GM18870 (cell line): Measurements from ENCODE around the gene SMIM38.

Source experiments
- ATAC-seq: cut with Tn5 transposase; IDR thresholded peaks from one replicate; pipeline ENCODE4 v1.9.1; 2021; ENCODE audit warnings: moderate library complexity; ENCODE audit not compliant: unreplicated experiment

SMIM38 gene

GRCh38 chr11:69157822-69158231 lies 2.1 kb downstream of the SMIM38 start:
- ATAC-seq, result no peak

GRCh38 chr11:69158301-69159149 lies 2.8 kb downstream of the SMIM38 start:
- ATAC-seq, result no peak

GRCh38 chr11:69159150-69159852 lies 3.6 kb downstream of the SMIM38 start:
- no peak for ATAC-seq

- no peak for ATAC-seq
Observed at GRCh38 chr11:69160296-69161116, 4.8 kb downstream of the SMIM38 start.

DNA sequence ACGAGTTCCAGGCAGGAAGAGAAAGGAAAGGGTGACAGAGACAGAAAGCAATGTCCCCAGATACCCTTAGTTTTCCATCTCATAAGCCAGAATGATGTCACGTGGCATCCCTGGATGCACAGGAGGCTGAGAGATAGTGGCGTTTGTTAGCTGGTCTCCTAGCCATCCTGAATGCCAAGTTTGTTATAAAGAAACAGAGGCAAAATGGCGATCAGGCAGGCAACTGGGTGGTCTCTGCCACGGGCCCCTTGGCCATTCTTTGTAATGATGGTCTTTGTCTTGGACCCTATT lies 5.3 kb downstream of the SMIM38 start:
- ATAC-seq, result no peak

- ATAC-seq, result no peak
Observed at GRCh38 chr11:69162505-69162904, 6.8 kb downstream of the SMIM38 start.

- no peak for ATAC-seq
Observed at GRCh38 chr11:69163842-69164241, 8.1 kb downstream of the SMIM38 start.

- no peak for ATAC-seq
Observed at GRCh38 chr11:69164824-69165223, 9.1 kb downstream of the SMIM38 start.

GRCh38 chr11:69165775-69166174 lies 10.0 kb downstream of the SMIM38 start:
- no peak for ATAC-seq

DNA sequence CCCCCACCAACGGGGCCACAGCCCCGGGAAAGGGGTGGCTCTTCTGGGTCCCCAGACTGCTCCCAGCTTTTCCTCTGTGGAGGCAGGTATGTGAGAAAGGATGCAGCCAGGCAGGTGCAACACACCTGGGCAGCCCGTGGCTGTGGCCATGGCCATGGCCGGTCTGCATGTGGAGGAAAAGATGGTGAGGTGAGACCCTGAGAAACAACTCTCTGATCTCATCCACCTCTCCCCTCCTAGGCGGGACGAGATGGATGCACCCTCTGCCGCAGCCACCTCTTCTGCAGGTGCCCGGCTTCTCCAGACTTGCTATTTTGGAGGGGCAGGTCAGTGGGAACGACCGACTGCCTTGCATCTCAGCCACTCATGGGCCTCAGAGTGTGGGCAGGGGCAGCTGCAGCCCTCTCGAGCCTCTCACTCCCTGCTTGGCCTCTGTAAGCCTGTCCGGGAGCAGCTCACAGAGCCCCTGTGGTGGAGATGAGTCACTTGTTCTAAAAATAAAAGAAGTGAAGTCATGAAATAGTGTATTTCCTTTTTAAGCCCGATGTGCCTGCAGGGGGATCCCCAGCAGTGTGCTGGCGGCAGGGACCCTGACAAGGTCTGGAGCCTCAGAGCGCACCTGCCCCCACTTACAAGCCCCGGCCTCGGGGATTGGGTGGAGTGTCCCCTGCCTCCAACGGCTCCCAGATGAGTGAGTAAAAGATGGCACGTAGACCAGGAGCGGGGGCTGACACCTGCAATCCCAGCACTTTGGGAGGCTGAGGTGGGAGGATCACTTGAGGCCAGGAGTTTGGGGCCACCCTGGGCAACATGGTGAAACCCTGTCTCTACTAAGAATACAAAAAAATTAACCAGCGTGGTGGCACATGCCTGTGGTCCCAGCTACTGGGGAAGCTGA lies 10.7 kb downstream of the SMIM38 start:
- ATAC-seq, result peak; percentile 86

DNA sequence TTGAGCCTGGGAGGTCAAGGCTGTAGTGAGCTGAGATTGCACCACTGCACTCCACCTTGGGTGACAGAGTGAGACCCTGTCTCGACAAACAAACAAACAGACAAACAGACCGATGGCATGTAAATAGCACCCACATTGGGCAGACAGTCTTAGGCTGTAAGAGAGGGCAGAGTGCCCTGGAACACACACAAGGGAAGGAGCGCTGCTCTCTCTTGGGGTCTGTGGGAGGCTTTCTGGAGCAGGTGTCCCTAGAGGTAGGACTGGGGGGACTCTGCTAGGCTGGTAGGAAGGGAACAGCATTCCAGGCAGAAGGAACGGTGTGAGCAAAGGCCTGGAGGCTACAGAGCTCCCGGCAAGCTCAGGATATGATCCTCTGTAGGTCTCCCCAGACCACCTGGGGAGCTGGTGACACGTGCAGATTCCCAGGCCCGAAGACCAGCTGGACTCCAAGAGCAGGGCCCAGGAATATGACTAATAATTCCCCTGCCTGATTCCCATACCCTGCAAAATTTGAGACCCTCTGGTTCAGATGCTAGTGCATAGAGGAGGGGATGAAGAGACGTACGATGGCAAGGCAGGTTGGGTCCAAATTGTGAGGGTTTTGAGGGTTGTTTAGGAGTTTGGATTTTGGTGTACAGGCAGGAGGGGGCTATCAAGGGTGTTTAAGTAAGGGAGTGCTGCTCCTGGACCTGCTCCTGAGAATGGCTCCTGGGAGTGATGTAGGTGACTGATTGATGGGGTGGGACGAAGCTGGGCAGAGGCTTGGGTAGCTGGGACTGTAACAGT lies 11.6 kb downstream of the SMIM38 start:
- ATAC-seq, result peak; percentile 19

DNA sequence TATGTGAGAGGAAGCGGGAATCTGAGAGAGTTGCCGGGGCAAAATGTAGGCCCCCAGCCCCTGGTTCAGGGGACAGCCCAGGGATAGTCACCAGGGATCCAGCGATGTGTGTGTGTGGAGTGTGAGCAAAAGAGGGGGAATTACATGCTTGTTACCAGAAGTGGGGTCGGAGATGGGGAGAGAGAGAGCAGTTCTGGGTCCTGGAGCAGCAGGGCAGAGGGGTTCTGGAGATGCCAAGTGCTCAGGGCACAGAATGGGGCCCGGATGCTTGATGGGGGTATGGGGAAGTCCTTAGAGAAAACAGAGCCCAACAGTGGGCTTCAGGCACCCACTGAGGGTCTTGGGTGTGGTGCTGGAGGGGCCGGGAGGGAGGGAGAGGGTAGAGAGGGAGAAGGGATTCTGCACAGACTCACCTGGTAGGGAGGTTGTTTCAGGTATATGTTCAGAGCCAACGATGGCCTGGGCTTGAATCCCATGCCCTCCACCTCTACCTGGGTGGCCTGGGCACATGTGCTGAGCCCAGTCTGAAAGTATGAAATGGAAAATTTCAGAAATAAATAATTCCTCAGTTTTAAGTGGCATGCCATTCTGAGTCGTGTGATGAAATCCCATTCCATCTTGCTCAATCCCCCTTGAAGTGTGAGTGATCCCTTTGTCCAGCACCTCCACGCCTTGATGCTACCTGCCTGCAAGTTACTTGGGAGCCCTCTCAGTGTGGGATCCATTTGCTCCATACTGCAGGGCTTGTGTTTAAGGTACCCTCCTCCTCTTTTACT lies 12.4 kb downstream of the SMIM38 start:
- no peak for ATAC-seq

DNA sequence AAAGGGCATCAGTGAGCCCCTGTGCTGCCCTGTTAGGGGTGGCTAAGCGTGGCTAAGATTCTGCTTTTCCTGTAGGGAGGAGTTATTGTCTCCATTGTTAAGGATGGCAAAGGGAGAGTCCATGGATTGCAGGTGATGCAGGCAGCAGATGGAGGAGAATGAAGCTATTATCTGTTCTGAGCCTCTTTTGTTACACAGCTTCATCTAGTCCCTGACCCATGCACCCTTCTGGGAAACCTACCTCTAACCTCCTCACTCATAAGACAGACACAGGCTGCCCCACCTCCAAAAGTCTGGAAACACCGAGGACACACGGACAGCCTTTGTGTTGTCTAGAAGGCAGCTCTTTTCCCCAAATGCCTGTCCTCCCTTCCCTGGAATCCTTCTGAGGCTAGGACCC lies 13.7 kb downstream of the SMIM38 start:
- no peak for ATAC-seq

DNA sequence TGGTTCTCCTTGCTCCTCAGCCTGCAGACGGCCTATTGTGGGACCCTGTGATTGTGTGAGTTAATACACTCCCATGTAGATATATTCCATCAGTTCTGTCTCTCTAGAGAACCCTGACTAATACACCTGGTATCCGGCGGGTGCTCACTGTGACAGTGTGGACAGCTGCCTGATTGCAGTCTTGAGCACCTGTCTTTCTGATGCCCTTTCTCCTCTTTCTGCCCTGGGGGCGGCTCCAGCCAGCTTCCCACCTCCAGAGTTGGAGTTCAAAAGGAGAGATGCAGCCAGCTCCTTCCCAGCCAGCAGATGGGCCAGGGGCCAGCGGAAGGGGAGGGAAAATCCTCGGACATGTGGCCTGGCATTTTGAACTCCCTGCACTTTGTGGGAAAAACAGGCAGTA lies 15.0 kb downstream of the SMIM38 start:
- ATAC-seq, result no peak

GRCh38 chr11:69171476-69172240 lies 15.9 kb downstream of the SMIM38 start:
- no peak for ATAC-seq

GRCh38 chr11:69172674-69173073 lies 16.9 kb downstream of the SMIM38 start:
- ATAC-seq, result no peak

GRCh38 chr11:69173331-69173730 lies 17.6 kb downstream of the SMIM38 start:
- no peak for ATAC-seq

GRCh38 chr11:69173925-69174581 lies 18.3 kb downstream of the SMIM38 start:
- ATAC-seq, result no peak
